SK-N-MC (cell line): Measurements from ENCODE around the gene RAG1.

Source experiments
- DNase-seq: peaks from one replicate; pipeline ENCODE4 v3.0.0-alpha.2; 2011; ENCODE audit warnings: low read depth, low spot score
- H3K27ac ChIP-seq: fragments of 200-600 bp; sonication (generic); 2 replicates; pipeline ENCODE4 v1.5.1; 2016; ENCODE audit warnings: mixed run types
- H3K36me3 ChIP-seq: fragments of 200-600 bp; sonication (generic); 2 replicates; pipeline ENCODE4 v1.6.1; 2017; ENCODE audit warnings: antibody characterized with exemption, low read length, mixed read lengths; ENCODE audit not compliant: insufficient read depth
- H3K4me3 ChIP-seq: fragments of 200-600 bp; sonication (generic); 2 replicates; pipeline ENCODE4 v1.5.1; 2016
- H3K9ac ChIP-seq: fragments of 200-600 bp; sonication (generic); 2 replicates; pipeline ENCODE4 v1.8.0; 2017; ENCODE audit warnings: mixed run types, mixed read lengths; ENCODE audit not compliant: insufficient read length
- H3K9me3 ChIP-seq: fragments of 200-600 bp; sonication (generic); 2 replicates; pipeline ENCODE4 v1.6.1; 2017; ENCODE audit warnings: low read depth, mild to moderate bottlenecking, antibody characterized with exemption, low read length, moderate library complexity, mixed read lengths
- EZH2 ChIP-seq: fragments of 200-600 bp; sonication (generic); IDR thresholded peaks from one replicate; pipeline ENCODE4 v1.6.1; 2017; ENCODE audit warnings: antibody characterized with exemption
- FOXP2 ChIP-seq: optimal IDR thresholded peaks from 2 replicates; pipeline ENCODE3; 2011; ENCODE audit warnings: mild to moderate bottlenecking, moderate library complexity; ENCODE audit not compliant: insufficient read depth; ENCODE audit errors: extremely low read length, control extremely low read depth
- POLR2AphosphoS5 ChIP-seq: IDR thresholded peaks from 2 replicates; pipeline ENCODE4 v1.6.1; 2012; ENCODE audit warnings: mild to moderate bottlenecking, low read depth, low read length, borderline replicate concordance

The RAG1 gene

DNA sequence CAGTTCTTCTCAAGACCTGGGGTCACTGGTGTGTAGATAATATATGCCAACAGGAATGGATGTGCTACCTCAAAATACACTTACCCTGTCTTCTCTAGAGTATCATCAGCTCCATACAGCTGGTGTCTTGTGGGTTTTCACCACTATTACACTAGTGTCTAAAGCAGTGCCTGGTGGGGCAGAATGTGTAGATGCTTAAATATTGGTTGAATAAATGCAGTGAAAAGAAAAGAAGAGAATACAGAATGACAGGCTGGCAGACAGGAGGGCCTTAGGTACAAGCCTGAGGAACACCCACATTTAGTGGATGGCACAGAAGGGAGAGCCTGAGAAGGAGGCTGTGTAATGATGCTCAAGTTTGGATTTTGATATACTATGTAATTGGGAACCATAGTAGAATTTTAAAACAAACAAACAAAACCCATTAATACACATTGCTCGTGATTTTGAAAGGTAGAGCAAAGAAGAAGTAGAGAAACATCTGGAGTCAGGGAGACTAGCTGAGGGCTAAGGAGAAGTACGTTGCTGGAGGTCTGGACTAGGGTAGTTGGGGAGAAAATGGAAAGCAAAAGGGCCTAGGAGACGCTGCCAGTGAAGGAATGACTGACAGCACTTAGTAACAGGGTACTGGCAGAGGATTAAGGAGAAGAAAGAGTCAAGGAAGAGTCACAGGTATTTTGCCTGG lies 50.7 kb downstream of the RAG1 start:
- H3K9ac ChIP-seq: no peak overlapping the region
- no peak overlapping the region for H3K4me3 ChIP-seq

DNA sequence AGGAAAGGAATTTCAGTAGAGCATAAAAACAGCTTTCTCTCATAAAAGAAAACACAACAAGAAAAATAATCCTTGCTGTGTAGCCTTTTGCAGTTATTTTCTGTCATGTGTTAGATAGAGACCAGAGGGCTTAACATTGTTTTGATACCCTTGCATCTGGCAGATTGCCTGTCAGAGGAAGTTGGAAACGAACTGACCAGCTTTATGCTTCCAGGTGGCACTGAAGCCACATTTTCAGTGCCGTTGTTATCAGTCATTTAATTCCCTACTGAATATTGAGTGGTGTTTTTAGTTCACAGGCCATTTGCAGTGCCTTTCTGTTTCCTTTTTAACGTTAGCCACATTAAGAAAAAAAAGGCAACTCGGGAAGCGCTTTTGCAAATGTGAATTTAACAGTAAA lies 51.7 kb downstream of the RAG1 start:
- Histone ChIP-seq H3K9me3 (no peaks in the 10 kb centered on the region), H3K27ac (no peak overlapping the region; the same call in 1 of the 2 replicates), H3K9ac (peak overlapping the region; percentile 30), H3K36me3 (no peaks in the 10 kb centered on the region), H3K4me3 (no peak overlapping the region)
- DNase-seq: no peak
- TF ChIP-seq POLR2AphosphoS5 (no peak), FOXP2 (no peak), EZH2 (no peak)

More for the DNA sequence above, 50.7 kb downstream of the RAG1 start:
- H3K36me3 ChIP-seq: no peaks in the 10 kb centered on the region
- no peak for TF ChIP-seq EZH2
- TF ChIP-seq POLR2AphosphoS5: no peak
- no peak for TF ChIP-seq FOXP2
- no peak for DNase-seq
- H3K27ac ChIP-seq: no peak overlapping the region
- H3K9me3 ChIP-seq: no peaks in the 10 kb centered on the region

- Histone ChIP-seq H3K36me3 (no peaks in the 10 kb centered on the region), H3K9me3 (no peaks in the 10 kb centered on the region), H3K27ac (no peak overlapping the region), H3K4me3 (no peak overlapping the region), H3K9ac (no peak overlapping the region)
- DNase-seq: no peak
- TF ChIP-seq POLR2AphosphoS5: no peak
- TF ChIP-seq EZH2: no peak
- TF ChIP-seq FOXP2: no peak
These were observed 52.4 kb downstream of the RAG1 start for GRCh38 chr11:36620246-36620645.

DNA sequence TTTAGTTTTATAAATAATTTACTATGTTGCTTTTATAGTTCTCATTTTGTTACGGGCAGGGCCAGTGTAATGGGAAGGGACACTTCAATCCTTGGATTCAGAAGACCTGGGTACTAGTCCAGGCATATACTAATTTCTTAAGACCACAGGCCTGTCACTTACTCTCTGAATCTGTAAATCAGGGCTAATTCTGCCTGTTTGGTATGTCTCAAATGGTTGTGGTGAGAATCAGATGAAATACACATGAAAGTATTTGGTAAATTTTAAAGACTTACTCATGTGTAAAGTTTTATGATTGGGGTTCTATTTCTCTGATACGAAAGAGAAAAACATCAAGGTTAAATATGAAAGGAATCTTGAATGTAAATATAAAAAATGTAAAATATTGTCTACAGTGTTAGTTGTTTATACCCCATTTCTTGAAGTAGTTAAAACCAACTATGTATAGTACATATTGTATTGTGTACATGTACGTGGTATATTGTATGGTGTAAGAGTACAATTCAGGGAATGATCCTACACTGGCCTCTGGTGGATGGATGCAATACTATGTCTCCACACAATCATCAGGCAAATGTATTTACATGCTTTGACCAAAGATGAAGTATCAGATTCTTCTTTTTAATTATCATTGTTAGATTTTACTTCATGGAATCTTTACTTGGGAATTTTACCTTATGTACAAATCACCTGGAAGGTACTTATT lies 54.8 kb downstream of the RAG1 start:
- H3K9me3 ChIP-seq: no peaks in the 10 kb centered on the region
- no peaks in the 10 kb centered on the region for H3K36me3 ChIP-seq
- H3K9ac ChIP-seq: no peak overlapping the region
- no peak overlapping the region for H3K27ac ChIP-seq
- DNase-seq: peak; percentile 3
- H3K4me3 ChIP-seq: no peak overlapping the region
- TF ChIP-seq FOXP2: no peak
- TF ChIP-seq POLR2AphosphoS5: no peak
- no peak for TF ChIP-seq EZH2

DNA sequence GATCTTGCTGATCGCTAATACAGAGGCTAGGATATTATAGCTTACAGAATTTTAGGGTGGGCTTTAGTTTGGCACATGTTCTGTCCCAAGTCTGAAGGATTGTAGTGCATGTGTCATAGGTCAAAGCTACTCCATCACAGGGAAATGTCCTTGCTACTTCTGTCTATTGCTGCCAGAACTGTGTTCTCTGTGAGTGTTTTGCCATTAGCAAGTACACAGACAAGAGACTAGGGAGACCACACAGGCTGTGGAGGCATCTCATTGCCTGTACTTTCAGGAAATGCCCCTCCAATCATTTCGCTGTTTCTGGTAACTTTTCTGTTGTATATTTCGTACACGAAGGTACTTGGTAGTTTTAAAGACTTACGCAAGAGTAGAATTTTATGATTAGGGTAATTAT lies 55.7 kb downstream of the RAG1 start:
- TF ChIP-seq EZH2 (no peak), POLR2AphosphoS5 (no peak), FOXP2 (no peak)
- no peak overlapping the region for H3K4me3 ChIP-seq
- no peak overlapping the region for H3K9ac ChIP-seq
- no peaks in the 10 kb centered on the region for H3K9me3 ChIP-seq
- no peaks in the 10 kb centered on the region for H3K36me3 ChIP-seq
- no peak overlapping the region for H3K27ac ChIP-seq
- no peak for DNase-seq

DNA sequence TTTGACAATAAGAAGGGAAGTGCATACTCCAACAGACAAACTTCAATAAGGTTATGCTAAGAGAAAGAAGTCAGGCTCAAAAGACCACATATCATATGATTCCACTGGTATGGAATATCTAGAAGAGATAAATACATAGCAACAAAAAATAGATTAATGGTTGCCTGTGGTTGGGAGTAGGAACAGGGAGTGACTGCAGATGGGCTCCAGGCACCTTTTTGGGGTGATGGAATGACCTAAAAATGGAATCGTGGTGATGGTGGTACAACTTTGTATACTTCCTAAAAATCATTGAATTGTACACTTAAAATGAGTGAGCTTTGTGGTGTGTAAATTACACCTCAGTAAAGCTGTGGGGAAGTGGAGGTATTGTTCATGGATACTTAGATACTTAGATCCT lies 59.2 kb downstream of the RAG1 start:
- H3K4me3 ChIP-seq: no peak overlapping the region
- no peak for TF ChIP-seq EZH2
- no peak for TF ChIP-seq FOXP2
- no peak for TF ChIP-seq POLR2AphosphoS5
- DNase-seq: no peak
- no peaks in the 10 kb centered on the region for H3K9me3 ChIP-seq
- no peaks in the 10 kb centered on the region for H3K36me3 ChIP-seq
- H3K9ac ChIP-seq: no peak overlapping the region
- H3K27ac ChIP-seq: no peak overlapping the region

DNA sequence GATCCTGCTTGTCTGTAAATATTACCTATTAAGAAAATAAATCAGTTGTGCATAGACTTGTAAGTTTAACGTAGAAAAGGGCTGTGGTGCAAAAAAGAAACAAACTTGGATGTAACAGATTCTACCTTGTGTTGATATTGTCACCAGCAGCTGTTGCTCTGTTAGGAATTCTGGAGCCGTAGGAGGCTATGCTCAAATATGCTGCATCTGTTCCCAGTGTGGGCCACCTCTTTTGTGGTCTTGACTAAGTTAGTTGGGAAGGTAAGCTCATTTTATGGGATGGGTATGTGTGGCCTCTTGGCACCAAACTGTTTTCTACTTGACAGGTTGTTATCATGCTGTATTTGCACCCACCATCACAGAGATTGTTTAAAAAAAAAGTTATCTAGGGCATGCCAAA lies 59.7 kb downstream of the RAG1 start:
- H3K9me3 ChIP-seq: no peaks in the 10 kb centered on the region
- H3K9ac ChIP-seq: no peak overlapping the region
- TF ChIP-seq FOXP2: no peak
- no peak for TF ChIP-seq POLR2AphosphoS5
- no peak for TF ChIP-seq EZH2
- H3K4me3 ChIP-seq: no peak overlapping the region
- H3K27ac ChIP-seq: no peak overlapping the region
- H3K36me3 ChIP-seq: no peaks in the 10 kb centered on the region
- no peak for DNase-seq

GRCh38 chr11:36628141-36628540 lies 60.3 kb downstream of the RAG1 start:
- Histone ChIP-seq H3K36me3 (no peaks in the 10 kb centered on the region), H3K27ac (no peak overlapping the region), H3K9ac (no peak overlapping the region), H3K9me3 (no peaks in the 10 kb centered on the region), H3K4me3 (no peak overlapping the region)
- DNase-seq: no peak
- TF ChIP-seq EZH2 (no peak), POLR2AphosphoS5 (no peak), FOXP2 (no peak)
